A549 treated with AZD9567 at 1 μM for 4 hours (cell line): ENCODE data around the gene MEG3. TPM values are rescaled to one million over a fixed set of nuclear protein-coding genes. Genes with fewer than 3 reads are reported as not detected.

Source experiments
- total RNA-seq: library from RNA; stranded (reverse); fragments of 200-300 nt; extraction: Qiagen RNA extraction; gene quantifications from 5 replicates; pipeline ENCODE4 v1.2.3, GENCODE V29; 2022; ENCODE audit not compliant: insufficient read depth

MEG3 gene
- 38.4 to 67.4 TPM (median 57.3 TPM) in 5 replicates for total RNA-seq

GRCh38 chr14:100825713-100826331 lies at the start of gene MEG3:
Gene MEG3, plus strand, starts transcription at chr14:100826118.

GRCh38 chr14:100903672-100904185 lies 77.8 kb downstream of the MEG3 start, which contains the start of gene RTL1:
Gene RTL1, minus strand, starts transcription at chr14:100903722. Its CDS starts 18,934 bp downstream, at chr14:100884788.

Other genes with a start within 250 kb of the MEG3 start
- 4.1 to 6.6 TPM (median 5.0 TPM) in 5 replicates for gene BEGAIN, start 238.7 kb upstream of the MEG3 start, total RNA-seq
- 0.17 to 1.6 TPM (median 0.35 TPM) in 5 replicates for gene DLK1, start 99.2 kb upstream of the MEG3 start, total RNA-seq
- 0.13 to 0.58 TPM (median 0.16 TPM) in 5 replicates for gene RTL1, start 77.6 kb downstream of the MEG3 start, total RNA-seq